ENCODE measurements around the gene PPP1R36. TPM values are rescaled to one million over a fixed set of nuclear protein-coding genes. Genes with fewer than 3 reads are reported as not detected.

PPP1R36 gene
- total and polyA plus RNA-seq, 2 of the 13 experiments (the other 11 are each of a cell fraction or from before 2014, with no cell fraction given) = 0.11 to 0.17 TPM

- FAIRE-seq = no peak
- H4K20me1 ChIP-seq (ENCODE audit: insufficient read depth, low read length) = no peaks in the 10 kb centered on the region
- no peak overlapping the region for H3K9ac ChIP-seq (ENCODE audit: insufficient read depth, low read depth, low read length)
- H3K4me3 ChIP-seq (replicated peaks in 1 of 3; ENCODE audit: insufficient read depth in 1 of 3, low read depth in 2 of 3, low read length in 3 of 3) = no peak overlapping the region
- H3K79me2 ChIP-seq (ENCODE audit: insufficient read depth, low read length) = no peaks in the 10 kb centered on the region
- WGBS (ENCODE audit: low lambda C conversion rate) = 97% methylated on average over 2 of the region's 2 CpGs
- no peak for ATAC-seq
- no peaks in the 10 kb centered on the region; a peak in 1 of 5 replicates for H3K27me3 ChIP-seq (ENCODE audit: control insufficient read depth in 1 of 2, insufficient read depth in 2 of 2, low read length in 2 of 2)
- no peak overlapping the region for H2AFZ ChIP-seq (ENCODE audit: low read length)
- H3K4me2 ChIP-seq (ENCODE audit: low read depth, low read length) = no peak overlapping the region
- TF ChIP-seq ZUFSP (CRISPR knock-in tag; IDR thresholded peaks at IDR 0.05; ENCODE audit: borderline replicate concordance) (no peak), ZSCAN30 (CRISPR knock-in tag; IDR thresholded peaks at IDR 0.05) (no peak), NFYC (CRISPR knock-in tag; IDR thresholded peaks at IDR 0.05) (no peak), ZNF263 (CRISPR knock-in tag; IDR thresholded peaks at IDR 0.05) (no peak), TCF7L2 (IDR thresholded peaks at IDR 0.05; ENCODE audit: low read depth, low read length) (no peak), ZNF430 (CRISPR knock-in tag; IDR thresholded peaks at IDR 0.05) (no peak), FOXO4 (CRISPR knock-in tag; conservative IDR thresholded peaks at IDR 0.05) (no peak), PHB2 (IDR thresholded peaks at IDR 0.05; ENCODE audit: partially characterized antibody) (no peak), MYNN (CRISPR knock-in tag; IDR thresholded peaks at IDR 0.05; ENCODE audit: low read depth) (no peak), RFX3 (CRISPR knock-in tag; IDR thresholded peaks at IDR 0.05) (no peak), ZNF317 (CRISPR knock-in tag; IDR thresholded peaks at IDR 0.05) (no peak), MAF1 (CRISPR knock-in tag; IDR thresholded peaks at IDR 0.05; ENCODE audit: borderline replicate concordance) (no peak), REST (IDR thresholded peaks at IDR 0.05; ENCODE audit: borderline replicate concordance in 1 of 2, low read depth in 1 of 2, low read length in 2 of 2) (no peak), SIX1 (CRISPR knock-in tag; IDR thresholded peaks at IDR 0.05; ENCODE audit: borderline replicate concordance) (no peak)
- in situ Hi-C loops (cut with HindIII; ENCODE audit: extremely low pct_ligation_motif_present, low pct_unique_long_range_greater_than_20kb) = no loop called here
- H3K36me3 ChIP-seq (replicated peaks in 1 of 2; ENCODE audit: control insufficient read depth in 1 of 2, insufficient read depth in 2 of 2, low read length in 2 of 2) = no peaks in the 10 kb centered on the region
- DNase-seq (ENCODE audit: low spot score) = no peak
- BruUV-seq (replicated peaks) = no TSS peak
- peaks cover 11% of the 10 kb centered on the region for H3K4me1 ChIP-seq (ENCODE audit: insufficient read depth, low read length)
- H3K9me3 ChIP-seq (ENCODE audit: low read length) = no peaks in the 10 kb centered on the region
- intact Hi-C loops (cut with micrococcal nuclease; ENCODE audit: unreplicated experiment) = no loop called here
- CTCF ChIA-PET (ENCODE audit: low intra/inter-chr PET ratio, low total read pairs) = no interaction called here
- POLR2A ChIA-PET = no interaction called here
- H3K27ac ChIP-seq (ENCODE audit: extremely low read length, insufficient read depth, low read length) = no peak overlapping the region
Observed at GRCh38 chr14:64531567-64531966, 18.2 kb upstream of the PPP1R36 start.

Measured in HepG2 (cell line).